ENCODE results near the gene SMC1B.
A peak's percentile ranks its signal among the peaks of the same experiment; 100 is the strongest.

Gene SMC1B

DNA sequence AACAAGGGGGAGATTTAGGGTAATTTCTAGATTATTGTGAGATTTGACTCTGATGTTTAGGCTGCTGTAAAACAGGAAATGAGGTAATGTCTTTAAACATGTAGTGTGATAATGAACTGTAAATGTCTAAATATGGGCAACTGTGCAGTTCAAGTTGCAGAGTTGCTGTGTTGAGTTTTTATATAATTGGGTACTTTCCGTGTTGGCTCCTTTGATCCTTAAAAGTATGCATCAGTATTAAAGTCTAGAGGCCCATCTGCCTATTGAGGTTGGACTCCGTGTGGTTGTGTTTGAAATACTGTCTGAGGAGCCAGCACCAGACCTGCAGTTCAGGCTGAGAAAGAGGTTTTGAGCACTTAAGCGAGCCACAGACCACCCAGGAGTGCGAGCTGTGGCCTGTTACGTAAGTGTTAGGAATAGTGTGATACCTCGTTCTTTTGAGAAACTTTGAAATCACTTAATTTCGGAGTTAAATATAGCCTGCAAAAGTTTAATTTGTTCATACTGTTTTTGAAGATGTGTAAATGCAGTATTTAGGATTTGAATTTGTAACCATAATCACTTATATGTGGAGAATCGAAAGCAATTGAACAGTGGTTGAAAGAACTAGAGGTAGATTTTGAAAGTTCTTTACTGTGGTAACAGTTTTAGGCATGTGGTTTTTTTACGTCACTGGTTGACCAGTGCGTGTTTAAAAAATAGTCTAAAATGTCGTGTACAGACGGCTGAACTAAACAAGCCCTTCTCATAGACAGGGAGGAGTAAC lies 94.7 kb downstream of the SMC1B start:
- DNase-seq: no peak

DNA sequence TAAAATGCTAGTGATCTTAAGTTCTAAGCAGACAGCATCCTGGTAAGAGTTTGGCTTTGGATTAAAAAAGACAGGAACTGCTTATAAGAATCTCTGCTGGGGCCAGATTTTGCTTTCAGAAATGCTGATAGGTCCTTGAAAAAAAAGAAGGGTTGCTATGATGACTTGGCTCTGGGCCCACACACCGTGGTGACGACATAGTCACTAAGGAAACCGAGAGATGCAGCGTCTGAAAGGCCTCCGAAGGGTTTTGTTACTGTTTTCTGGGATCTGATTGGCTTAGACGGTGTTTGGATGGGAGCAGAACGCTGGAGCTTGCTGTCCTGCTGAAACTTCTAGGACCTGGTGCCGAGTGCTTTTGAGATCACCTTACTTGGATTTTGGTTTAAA lies 95.2 kb downstream of the SMC1B start:
- no peak for DNase-seq

DNA sequence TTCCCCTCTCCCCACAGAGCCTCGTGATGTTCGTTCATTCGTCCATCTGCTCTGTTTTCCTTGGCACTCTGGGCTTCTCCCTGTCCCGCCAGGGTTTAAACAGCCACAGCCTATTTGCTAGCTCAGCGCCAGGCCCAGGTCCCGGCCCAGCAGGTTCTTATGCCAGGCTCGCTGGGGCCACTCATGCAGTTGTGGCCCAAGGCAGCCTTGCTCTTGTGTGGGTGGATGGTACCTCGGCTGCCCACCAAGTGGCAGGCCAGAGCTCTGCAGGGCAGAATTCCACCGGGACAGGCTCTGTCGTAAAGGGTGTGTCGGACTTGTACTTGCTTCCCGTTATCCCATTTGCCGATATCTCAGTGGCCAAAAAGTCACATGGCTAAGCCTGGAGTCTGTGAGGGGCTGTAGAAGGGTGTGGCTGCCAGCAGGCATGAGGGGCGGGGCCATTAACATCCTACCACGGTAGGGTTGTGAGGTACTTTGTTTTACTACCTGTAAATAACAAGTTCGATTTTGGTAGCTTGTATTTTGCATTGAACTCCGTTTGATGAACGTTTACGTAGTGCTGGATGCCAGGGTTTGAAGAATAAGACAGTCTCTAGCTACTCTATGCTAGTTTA lies 95.7 kb downstream of the SMC1B start:
- peak; percentile 78 for DNase-seq

- DNase-seq: no peak
Observed at GRCh38 chr22:45316796-45317526, 96.4 kb downstream of the SMC1B start.

DNA sequence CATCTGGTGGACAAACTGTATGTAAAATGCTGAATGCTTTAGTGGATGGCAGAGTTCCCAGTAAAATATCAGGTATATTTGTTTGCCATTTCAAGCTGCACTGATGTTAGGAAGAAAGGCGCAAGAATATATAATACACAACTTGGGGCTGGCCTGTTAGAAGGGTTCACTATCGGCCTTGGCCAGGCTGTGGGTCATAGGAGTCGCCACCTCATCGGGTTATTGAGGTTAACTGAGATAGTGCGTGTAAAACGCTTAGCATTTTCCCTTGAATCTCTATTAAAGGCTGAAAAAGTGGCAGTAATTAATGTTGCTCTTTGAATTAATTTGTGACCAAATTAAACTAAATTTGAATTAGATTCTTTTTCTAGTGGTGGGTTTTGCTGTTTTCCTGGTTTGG lies 98.6 kb downstream of the SMC1B start:
- DNase-seq: no peak

- no peak for DNase-seq
Observed at GRCh38 chr22:45314054-45314721, 99.2 kb downstream of the SMC1B start.

DNA sequence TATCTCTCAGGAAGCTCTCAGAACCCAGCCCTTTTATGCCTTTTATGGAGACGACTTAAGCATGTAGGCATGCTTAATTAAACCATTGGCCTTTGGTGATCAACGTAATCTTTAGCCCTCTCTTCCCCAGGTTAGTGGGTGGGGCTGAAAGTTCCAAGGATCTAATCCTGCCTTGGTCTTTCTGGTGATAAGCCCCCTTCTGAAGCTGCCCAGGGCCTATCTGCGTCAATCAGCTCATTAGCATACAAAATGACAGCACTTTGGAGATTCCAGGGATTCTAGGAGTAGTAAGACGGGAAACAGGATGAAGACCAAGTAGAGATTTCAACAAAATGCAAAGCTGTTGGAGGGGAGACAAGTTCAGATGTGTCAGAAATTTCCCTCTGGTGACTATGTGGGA lies 100.5 kb downstream of the SMC1B start:
- DNase-seq: peak; percentile 79

- DNase-seq: no peak
Observed at GRCh38 chr22:45312415-45312814, 101.0 kb downstream of the SMC1B start.

GRCh38 chr22:45310977-45311531 lies 102.3 kb downstream of the SMC1B start:
- DNase-seq: no peak

GRCh38 chr22:45310331-45310976 lies 102.9 kb downstream of the SMC1B start:
- DNase-seq: no peak

- DNase-seq: peak; percentile 98
Observed at GRCh38 chr22:45309422-45310227, 103.8 kb downstream of the SMC1B start, which contains the start of gene FAM118A. Gene FAM118A (plus strand): TSS chr22:45309934. CDS start chr22:45322380, 12,446 bp downstream.

DNA sequence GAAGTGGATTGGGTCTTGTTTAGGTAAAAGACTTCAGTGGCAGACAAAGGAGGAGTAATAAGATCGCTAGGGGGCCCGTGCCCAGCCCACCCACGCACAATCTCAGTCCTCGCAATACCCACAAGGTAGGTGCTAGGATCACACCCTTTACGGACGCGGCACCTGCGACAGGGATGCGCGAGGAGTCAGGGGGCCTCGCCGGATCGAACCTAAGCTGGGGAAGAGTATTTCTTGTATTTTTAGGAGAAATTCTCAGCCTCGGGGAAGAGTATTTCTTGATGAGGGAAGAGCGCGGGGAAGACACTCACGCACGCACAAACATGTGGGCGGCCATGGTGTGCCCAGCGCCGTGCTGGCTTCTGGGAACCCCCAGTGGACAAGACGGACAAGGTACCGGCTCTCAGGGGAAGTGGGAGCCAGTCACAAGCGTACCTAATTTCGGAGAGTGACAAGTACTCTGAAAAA lies 104.4 kb downstream of the SMC1B start:
- no peak for DNase-seq

DNA sequence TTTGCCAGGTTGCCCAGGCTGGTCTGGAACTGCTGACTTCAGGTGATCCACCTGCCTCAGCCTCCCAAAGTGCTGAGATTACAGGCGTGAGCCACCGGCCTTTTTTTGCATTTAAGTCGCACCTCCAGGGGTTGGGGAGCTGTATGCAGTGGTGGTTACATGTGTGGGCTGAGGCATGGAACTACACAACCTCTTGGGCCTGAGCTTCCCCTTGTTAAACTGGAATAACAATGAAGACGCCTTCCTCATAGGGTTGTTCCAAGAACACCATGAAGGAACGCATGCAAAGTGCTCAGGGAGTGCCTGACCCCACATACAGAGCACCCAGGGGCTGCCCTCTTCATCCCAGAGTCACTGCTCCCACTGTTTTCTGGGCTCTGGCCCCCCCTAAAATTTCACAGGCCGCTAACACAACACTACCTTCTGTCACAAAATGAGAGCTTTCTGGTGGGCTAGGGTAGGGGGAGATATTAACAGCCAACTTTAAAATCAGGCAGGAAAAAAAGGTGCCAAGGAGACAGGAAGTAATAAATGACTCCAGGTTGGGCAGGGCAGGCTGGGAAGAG lies 104.9 kb downstream of the SMC1B start:
- no peak for DNase-seq

DNA sequence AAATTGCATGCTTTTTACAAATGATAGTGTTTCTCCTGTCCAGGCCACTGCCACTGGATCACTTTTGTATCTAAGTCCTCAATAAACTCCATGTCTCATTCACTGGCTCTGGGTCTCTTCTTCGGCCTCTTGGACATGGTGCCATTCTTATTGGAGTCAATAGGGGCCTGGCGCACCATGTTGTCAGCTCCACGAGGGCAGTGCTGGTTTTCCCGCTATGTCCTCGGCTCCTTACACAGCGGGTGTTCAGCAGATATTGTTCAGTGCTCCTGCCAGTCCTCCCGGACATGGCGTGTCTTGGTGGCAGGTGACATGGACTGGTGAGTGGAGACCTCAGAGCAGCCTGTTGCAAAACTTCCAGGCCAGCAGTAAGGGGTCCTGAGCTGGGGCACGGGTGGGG lies 107.3 kb downstream of the SMC1B start:
- no peak for DNase-seq

- no peak for DNase-seq
Observed at GRCh38 chr22:45305456-45306075, 107.8 kb downstream of the SMC1B start.

DNA sequence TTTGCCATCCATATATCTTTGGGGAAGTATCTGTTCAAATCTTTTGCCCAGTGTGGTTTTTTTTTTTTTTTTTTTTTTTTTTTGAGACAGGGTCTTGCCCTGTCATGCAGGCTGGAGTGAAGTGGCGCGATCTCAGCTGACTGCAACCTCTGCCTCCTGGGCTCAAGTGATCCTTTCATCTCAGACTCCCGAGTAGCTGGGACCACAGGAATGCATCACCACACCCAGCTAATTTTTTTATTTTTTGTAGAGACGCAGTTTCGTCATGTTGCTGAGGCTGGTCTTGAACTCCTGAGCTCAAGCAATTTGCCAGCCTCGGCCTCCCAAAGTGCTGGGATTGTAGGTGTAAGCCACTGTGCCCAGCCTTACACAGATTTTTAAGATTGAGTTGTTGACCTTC lies 108.4 kb downstream of the SMC1B start:
- no peak for DNase-seq

GRCh38 chr22:45303181-45303580 lies 110.2 kb downstream of the SMC1B start:
- DNase-seq: no peak

DNA sequence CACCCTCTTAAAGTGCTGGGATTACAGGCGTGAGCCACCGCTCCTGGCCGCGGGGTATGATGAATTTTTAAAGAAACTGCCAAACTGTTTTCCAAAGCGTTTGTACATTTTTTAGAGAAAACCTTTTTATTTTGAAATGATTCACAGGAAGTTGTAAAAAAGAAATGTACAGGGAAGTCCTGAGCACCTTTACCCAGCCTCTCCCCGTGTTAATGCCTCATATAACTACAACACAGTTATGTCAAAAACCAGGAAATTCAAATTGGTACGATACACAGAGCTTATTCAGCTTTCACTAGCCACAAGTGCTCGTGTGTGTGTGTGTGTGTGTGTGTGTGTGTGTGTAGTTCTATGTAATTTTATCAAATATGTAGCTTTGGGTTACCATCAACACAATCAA lies 110.6 kb downstream of the SMC1B start:
- DNase-seq: no peak

DNA sequence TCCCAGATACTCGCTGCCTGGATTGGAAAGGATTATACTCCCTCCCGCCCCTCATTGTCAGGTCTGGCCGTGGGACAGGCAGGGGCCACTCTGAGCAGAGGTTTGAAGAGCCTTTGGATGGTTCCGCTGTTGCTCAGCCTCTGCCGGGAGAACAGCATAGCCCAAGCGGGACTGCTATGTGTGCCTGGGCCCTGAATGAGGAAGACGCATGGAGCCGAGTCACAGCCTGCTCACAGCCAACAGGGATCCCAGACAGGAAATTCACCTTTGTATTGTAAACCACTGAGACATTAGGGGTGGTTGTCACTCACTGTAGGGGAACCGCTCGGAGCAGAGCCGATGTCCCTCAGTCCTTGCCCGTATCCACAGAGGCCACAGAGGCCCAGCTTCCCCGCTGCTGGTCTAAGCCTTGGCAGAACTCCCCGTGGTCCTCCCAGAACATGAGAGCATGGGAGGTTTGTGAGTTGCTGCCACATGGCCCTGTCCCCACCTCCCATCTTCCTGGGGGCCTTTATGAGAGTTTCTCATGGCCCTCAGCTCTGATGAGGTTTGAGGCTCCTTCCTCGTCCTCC lies 114.4 kb downstream of the SMC1B start:
- no peak for DNase-seq

DNA sequence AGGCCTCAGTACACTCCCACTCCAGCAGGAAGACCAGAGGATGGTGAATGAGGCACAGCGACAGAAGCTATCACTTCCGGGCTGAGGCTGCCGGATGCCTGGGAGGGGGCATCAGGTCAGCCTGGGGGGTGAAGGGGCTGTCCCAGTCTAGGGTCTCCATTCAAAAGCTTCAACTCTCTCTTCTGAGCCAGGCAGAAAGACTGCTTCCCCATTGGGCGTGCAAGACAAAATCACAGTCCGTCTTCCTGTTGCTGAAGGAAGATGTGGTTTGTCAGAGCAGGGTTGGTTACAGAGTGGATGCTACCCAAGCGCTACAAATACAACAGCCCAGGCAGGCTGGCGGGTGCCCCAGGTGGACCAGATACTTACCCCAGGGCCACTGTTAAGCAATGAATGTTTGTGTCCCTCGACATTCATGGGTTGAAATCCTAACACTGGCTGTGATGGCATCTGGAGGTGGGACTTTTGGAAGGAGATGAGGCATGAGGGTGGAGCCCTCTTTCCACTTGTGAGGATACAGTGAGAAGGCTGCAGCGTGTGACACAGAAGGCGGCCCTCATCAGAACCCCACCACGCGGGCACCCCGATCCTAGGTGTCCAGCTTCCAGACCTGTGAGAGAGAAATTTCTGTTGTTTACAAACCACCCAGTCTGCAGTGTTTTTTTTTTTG lies 116.6 kb downstream of the SMC1B start:
- DNase-seq: no peak

Measured in islet precursor cell (in vitro differentiated cells).